ENCODE results near the gene PPM1F. TPM values are rescaled to one million over a fixed set of nuclear protein-coding genes. Genes with fewer than 3 reads are reported as not detected.

PPM1F gene, protein sequence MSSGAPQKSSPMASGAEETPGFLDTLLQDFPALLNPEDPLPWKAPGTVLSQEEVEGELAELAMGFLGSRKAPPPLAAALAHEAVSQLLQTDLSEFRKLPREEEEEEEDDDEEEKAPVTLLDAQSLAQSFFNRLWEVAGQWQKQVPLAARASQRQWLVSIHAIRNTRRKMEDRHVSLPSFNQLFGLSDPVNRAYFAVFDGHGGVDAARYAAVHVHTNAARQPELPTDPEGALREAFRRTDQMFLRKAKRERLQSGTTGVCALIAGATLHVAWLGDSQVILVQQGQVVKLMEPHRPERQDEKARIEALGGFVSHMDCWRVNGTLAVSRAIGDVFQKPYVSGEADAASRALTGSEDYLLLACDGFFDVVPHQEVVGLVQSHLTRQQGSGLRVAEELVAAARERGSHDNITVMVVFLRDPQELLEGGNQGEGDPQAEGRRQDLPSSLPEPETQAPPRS
- total RNA-seq = 10 to 100 TPM; 14.5 to 26.4 TPM

DNA sequence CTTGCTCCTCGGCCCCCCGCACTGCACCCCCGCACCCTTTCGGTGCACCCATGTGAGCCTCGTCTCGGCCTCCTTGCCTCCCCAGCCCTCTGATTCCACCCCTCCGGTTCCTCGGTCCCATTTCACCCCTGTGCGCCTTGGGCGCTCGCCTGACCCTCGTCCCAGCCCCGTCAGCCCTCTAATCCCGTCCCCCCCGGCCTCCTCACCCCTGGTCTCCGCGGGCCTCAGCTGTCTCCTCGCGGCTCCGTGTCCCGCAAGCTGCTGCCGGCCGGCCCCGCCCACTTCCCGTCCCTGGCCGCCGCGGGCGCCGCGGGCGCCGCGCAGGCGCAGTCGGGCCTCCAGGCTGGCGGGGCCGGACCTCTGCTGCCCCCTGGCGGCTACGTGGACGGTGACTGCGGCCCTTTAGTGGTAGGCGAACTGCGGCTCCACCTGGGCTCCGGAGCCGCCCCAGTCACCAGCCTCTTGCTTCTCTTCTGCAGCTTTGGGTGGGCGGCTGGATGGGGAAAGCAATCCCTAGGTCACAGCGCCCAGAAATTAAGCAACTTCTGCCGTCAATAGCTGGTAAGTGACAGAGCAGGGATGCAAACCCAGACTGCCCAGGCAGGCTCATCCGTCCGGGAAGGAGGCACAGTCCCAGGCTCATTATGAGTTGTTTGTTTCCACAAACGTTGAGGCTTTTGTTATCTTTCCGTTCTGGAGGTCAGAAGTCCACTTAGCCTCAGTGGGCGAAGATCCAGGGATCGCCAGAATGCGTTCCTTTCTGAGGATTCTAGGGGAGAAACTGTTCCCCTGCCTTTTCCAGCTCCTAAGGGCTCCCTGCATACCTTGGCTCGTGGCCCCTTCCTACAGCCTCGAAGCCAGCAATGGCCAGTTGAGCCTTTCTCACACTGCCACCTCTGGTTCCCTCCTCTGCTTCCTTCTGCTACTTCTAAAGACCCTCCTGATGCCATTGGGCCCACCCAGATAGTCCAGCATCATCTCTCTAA lies at the start of gene PPM1F:
Gene PPM1F (minus strand): TSS at position 263 of the 986 bp plus-strand sequence. CDS start 6,800 bp downstream, outside the sequence.
- peak in 1 of 3 donors; percentile 49 for TF ChIP-seq POLR2A (IDR thresholded peaks at IDR 0.05)
- TF ChIP-seq, protein P1, sequence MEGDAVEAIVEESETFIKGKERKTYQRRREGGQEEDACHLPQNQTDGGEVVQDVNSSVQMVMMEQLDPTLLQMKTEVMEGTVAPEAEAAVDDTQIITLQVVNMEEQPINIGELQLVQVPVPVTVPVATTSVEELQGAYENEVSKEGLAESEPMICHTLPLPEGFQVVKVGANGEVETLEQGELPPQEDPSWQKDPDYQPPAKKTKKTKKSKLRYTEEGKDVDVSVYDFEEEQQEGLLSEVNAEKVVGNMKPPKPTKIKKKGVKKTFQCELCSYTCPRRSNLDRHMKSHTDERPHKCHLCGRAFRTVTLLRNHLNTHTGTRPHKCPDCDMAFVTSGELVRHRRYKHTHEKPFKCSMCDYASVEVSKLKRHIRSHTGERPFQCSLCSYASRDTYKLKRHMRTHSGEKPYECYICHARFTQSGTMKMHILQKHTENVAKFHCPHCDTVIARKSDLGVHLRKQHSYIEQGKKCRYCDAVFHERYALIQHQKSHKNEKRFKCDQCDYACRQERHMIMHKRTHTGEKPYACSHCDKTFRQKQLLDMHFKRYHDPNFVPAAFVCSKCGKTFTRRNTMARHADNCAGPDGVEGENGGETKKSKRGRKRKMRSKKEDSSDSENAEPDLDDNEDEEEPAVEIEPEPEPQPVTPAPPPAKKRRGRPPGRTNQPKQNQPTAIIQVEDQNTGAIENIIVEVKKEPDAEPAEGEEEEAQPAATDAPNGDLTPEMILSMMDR (IDR thresholded peaks at IDR 0.05) = peak; percentile 66 to 99 (median 97)
- H3K4me3 ChIP-seq = peak within 1 kb of the TSS; percentile 46 to 88
- H3K36me3 ChIP-seq (replicated peaks in 1 of 2; ENCODE audit: insufficient read depth in 1 of 2, low read depth in 2 of 2) = no peaks in the 10 kb centered on the region
- ATAC-seq (peak; percentile 93), DNase-seq (peak; percentile 87 to 91 (median 90))
- H3K4me1 ChIP-seq = peaks cover 14% of the 10 kb centered on the region
- H3K9me3 ChIP-seq = no peaks in the 10 kb centered on the region
- no peaks in the 10 kb centered on the region for H3K27me3 ChIP-seq
- 9 to 40% methylated on average over 14 to 57 of the region's 58 CpGs for WGBS, 2 donors
- H3K27ac ChIP-seq = peak within 1 kb of the TSS in 3 of 4 donors; percentile 31 to 70 (median 66)
- intact Hi-C loops (cut with DNase I) = no loop called here

DNA sequence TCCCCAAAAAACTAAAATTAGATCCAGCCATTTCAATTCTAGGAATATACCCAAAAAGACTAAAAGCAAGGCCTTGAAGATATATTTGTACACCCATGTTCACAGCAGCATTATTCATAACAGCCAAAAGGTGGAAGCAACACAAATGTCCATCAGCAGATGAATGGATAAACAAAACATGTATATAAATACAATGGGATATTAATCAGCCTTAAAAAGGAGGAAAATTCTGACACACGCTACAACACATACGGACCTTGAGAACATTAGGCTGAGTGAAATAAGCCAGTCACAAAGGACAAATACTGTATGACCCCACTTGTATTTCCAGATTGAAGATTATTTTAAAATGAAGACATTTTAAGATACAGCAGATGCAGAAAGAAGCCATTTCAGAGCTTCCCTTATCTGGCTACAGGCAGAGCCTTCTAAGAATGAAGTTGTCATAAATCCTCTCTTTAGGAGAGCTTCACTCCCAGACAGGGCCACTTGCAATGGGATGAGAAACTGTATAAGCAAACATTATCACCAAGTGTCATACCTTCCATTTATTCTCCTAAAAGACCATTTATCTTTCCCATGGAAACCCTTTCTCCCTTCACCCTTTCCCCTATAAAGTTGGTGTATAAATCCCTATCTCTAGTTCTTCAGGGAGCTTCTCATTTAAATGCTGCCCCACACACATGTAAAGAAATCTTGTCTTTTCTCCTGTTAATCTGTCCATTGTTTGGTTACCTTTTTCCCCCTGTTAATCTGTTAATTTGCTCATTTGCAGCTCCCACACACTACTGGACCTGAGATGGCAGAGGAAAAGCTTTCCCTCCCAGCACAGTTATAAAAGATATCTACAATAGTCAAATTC lies 49.2 kb upstream of the PPM1F start:
- Histone ChIP-seq H3K27me3 (no peaks in the 10 kb centered on the region), H3K4me3 (no peak overlapping the region), H3K27ac (no peak overlapping the region), H3K4me1 (no peaks in the 10 kb centered on the region), H3K9me3 (no peaks in the 10 kb centered on the region), H3K36me3 (replicated peaks in 1 of 2; ENCODE audit: insufficient read depth in 1 of 2, low read depth in 2 of 2) (no peaks in the 10 kb centered on the region)
- DNase-seq = no peak
- intact Hi-C loops (cut with DNase I) = no loop called here
- WGBS, 2 donors = 84 to 87% methylated on average over 2 of the region's 2 CpGs
- ATAC-seq = no peak
- no peak for TF ChIP-seq POLR2A (IDR thresholded peaks at IDR 0.05)
- TF ChIP-seq, protein P1 (IDR thresholded peaks at IDR 0.05) = no peak

DNA sequence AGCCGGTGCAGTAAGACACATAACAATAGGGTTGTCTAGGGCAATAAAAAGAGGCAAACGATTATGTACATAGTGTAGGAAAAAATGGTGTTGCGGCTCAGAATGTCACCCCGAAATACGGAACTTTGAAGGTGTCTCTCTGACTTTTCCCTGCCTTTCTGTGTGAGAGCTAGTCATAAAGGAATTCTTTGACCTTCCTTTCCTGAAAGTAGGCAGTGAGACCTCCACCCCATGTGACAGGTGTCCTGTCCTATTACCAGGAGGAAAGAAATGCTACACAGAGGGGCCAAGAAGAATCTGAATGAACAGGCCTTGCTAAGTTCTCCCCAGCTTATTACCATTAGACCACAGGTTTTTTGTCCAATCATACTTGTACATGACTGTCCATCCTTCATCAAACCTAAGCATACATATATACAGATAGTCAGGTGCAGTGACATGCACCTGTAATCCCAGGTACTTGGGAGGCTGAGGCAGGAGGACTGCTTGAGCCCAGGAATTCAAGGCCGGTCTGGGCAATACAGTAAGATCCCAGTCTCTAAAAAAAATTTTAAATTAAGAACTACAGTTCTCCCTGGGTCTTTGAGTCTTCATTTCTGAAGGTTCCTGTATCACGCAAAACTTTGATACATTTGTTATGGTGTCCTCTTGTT lies 46.1 kb upstream of the PPM1F start:
- no peaks in the 10 kb centered on the region for H3K36me3 ChIP-seq (replicated peaks in 1 of 2; ENCODE audit: insufficient read depth in 1 of 2, low read depth in 2 of 2)
- ATAC-seq = no peak
- WGBS, 2 donors = 79 to 89% methylated on average over 7 of the region's 7 CpGs
- H3K27me3 ChIP-seq = no peaks in the 10 kb centered on the region
- TF ChIP-seq, protein P1 (IDR thresholded peaks at IDR 0.05) = no peak
- TF ChIP-seq POLR2A (IDR thresholded peaks at IDR 0.05) = no peak
- intact Hi-C loops (cut with DNase I) = no loop called here
- no peak overlapping the region for H3K27ac ChIP-seq
- no peaks in the 10 kb centered on the region for H3K9me3 ChIP-seq
- no peak for DNase-seq
- H3K4me3 ChIP-seq = no peak overlapping the region
- no peaks in the 10 kb centered on the region for H3K4me1 ChIP-seq

DNA sequence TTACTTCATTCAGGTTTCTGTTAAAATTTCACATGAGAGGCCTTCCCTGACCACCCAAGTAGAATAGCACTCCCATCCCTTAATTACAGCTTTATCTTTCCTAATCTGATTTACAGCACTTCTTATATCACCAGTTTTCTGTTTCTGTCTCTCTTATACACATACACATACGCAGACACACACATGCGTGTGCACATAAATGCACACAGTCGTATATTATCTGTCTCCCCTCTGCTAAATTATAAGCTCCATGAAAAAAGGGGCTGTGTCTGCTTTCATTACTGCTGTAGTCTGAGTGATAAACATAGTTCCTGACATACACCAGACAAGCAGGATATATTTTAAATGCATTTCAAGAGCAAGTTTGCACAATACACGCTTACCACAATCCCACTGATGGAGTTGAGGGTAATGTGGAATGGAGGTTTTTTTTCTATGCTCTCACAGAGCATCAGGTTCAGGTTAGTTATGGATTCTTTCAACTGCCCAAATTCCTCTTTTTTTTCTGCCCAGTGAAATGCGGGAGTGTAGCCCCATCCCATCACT lies 43.6 kb upstream of the PPM1F start:
- DNase-seq = no peak
- TF ChIP-seq POLR2A (IDR thresholded peaks at IDR 0.05) = no peak
- TF ChIP-seq, protein P1 (IDR thresholded peaks at IDR 0.05) = no peak

More for the DNA sequence above, 43.6 kb upstream of the PPM1F start:
- H3K9me3 ChIP-seq = no peaks in the 10 kb centered on the region
- no peak overlapping the region for H3K4me3 ChIP-seq
- H3K4me1 ChIP-seq = no peaks in the 10 kb centered on the region
- H3K27ac ChIP-seq = no peak overlapping the region
- no peaks in the 10 kb centered on the region for H3K36me3 ChIP-seq (replicated peaks in 1 of 2; ENCODE audit: insufficient read depth in 1 of 2, low read depth in 2 of 2)
- no peaks in the 10 kb centered on the region for H3K27me3 ChIP-seq
- ATAC-seq = no peak
- 77 to 81% methylated on average over 5 of the region's 5 CpGs for WGBS, 2 donors
- intact Hi-C loops (cut with DNase I) = no loop called here
